Panc1 (cell line): Measurements from ENCODE around the gene MSANTD3.

ENCODE experiments used
- CTCF ChIP-seq: fragments of 450-650 bp; IDR thresholded peaks from 2 replicates; pipeline ENCODE4 v1.5.1; 2017; ENCODE audit warnings: mild to moderate bottlenecking
- POLR2AphosphoS5 ChIP-seq: IDR thresholded peaks from 2 replicates; pipeline ENCODE4 v1.6.1; 2012; ENCODE audit warnings: mild to moderate bottlenecking, low read depth, low read length, moderate library complexity
- REST ChIP-seq, 2 experiments: IDR thresholded peaks; 2 replicates each; pipeline ENCODE4 v1.6.1; 2011 to 2012; ENCODE audit warnings: low read depth in 2 of 2, control low read depth in 1 of 2, low read length in 1 of 2, mild to moderate bottlenecking in 1 of 2, moderate library complexity in 1 of 2; ENCODE audit not compliant: insufficient read depth in 1 of 2

- TF ChIP-seq CTCF (no peak), POLR2AphosphoS5 (no peak), REST (IDR thresholded peaks at IDR 0.05; ENCODE audit: insufficient read depth in 1 of 2, low read depth in 2 of 2, low read length in 1 of 2) (no peak)
These were observed 1.2 kb upstream of the MSANTD3 start for GRCh38 chr9:100425758-100426157.
